H1 (cell line): ENCODE measurements around the gene DYRK2. TPM values are rescaled to one million over a fixed set of nuclear protein-coding genes. Genes with fewer than 3 reads are reported as not detected.

ENCODE experiments used
- RAD21 ChIP-seq, 2 experiments: IDR thresholded peaks in 1 of 2; conservative IDR thresholded peaks in 1 of 2; 2 replicates each; pipeline ENCODE4 v1.6.1; 2011; ENCODE audit warnings: low read depth in 2 of 2, low read length in 2 of 2, improper control_type of control experiment in 1 of 2, inconsistent platforms in 1 of 2, mild to moderate bottlenecking in 1 of 2, moderate library complexity in 1 of 2
- polyA plus RNA-seq, 7 experiments: library from polyadenylated mRNA; depleted of rRNA in 3 of 7; stranded (reverse) in 5 of 7; unstranded in 2 of 7; fragments of >200 nt in 5 of 7; fragments of 200-250 nt in 2 of 7; gene quantifications; 1 replicate in 5 of 7; 2 replicates in 1 of 7; 4 replicates in 1 of 7; pipeline versions ENCODE4 v1.2.1 to v1.2.3, GENCODE V29; 2011 to 2013; ENCODE audit warnings: missing spikeins in 2 of 7, mixed read lengths in 2 of 7
- total RNA-seq: library from RNA; stranded (reverse); fragmentation: NEBNext Ultra II Directional; extraction: Animal tissue kit (Norgen Biotek cat#: 25700); gene quantifications from 2 replicates; pipeline ENCODE4 v1.2.1, GENCODE V29; 2021

DYRK2 gene
- total and polyA plus RNA-seq, 2 of the 8 experiments (the other 6 are each of a cell fraction or from before 2014, with no cell fraction given), result 11.2 to 31.6 TPM

GRCh38 chr12:67617629-67618028, 30.9 kb upstream of the DYRK2 start (continued):
- no peak for TF ChIP-seq RAD21 (IDR thresholded peaks at IDR 0.05 in 1 of 2, conservative IDR thresholded peaks at IDR 0.05 in 1 of 2; ENCODE audit: low read depth in 2 of 2, low read length in 2 of 2)
- TF ChIP-seq, all 59 proteins: peak for 0
